Fibroblast of the aortic adventitia (primary cell): ENCODE measurements around the gene SLC26A4. TPM values are rescaled to one million over a fixed set of nuclear protein-coding genes. Genes with fewer than 3 reads are reported as not detected.
"Not testable (repeated sequence)": the region's sequence is repeated elsewhere in the genome, so short reads cannot be mapped to it uniquely, and the experiment has no call there.

Experiments
- DNase-seq: peaks from one replicate; pipeline ENCODE4 v3.0.0-alpha.2; 2010; ENCODE audit warnings: low read depth
- H3K4me3 ChIP-seq: 2 replicates; pipeline ENCODE4 v1.5.1; 2011; ENCODE audit warnings: low read depth, mild to moderate bottlenecking, control low read depth, low read length, moderate library complexity
- total RNA-seq: library from RNA; depleted of rRNA; stranded (reverse); fragments of >200 nt; gene quantifications from 2 replicates; pipeline ENCODE4 v1.2.3, GENCODE V29; 2012; ENCODE audit warnings: low replicate concordance
- TF ChIP-seq, protein P1 (sequence below): IDR thresholded peaks from 2 replicates; pipeline ENCODE4 v1.5.1; 2011; ENCODE audit warnings: mild to moderate bottlenecking, low read length, control low read depth, inconsistent platforms; ENCODE audit not compliant: insufficient read depth

The SLC26A4 gene
- total RNA-seq, 1 donor = 1.8 TPM

- TF ChIP-seq, protein P1, sequence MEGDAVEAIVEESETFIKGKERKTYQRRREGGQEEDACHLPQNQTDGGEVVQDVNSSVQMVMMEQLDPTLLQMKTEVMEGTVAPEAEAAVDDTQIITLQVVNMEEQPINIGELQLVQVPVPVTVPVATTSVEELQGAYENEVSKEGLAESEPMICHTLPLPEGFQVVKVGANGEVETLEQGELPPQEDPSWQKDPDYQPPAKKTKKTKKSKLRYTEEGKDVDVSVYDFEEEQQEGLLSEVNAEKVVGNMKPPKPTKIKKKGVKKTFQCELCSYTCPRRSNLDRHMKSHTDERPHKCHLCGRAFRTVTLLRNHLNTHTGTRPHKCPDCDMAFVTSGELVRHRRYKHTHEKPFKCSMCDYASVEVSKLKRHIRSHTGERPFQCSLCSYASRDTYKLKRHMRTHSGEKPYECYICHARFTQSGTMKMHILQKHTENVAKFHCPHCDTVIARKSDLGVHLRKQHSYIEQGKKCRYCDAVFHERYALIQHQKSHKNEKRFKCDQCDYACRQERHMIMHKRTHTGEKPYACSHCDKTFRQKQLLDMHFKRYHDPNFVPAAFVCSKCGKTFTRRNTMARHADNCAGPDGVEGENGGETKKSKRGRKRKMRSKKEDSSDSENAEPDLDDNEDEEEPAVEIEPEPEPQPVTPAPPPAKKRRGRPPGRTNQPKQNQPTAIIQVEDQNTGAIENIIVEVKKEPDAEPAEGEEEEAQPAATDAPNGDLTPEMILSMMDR = no peak
- DNase-seq = no peak
- no peak overlapping the region for H3K4me3 ChIP-seq
These were observed 22.0 kb upstream of the SLC26A4 start for GRCh38 chr7:107638594-107638993.

GRCh38 chr7:107639070-107639469 is 21.6 kb upstream of the SLC26A4 start:
- not testable (repeated sequence) for DNase-seq, H3K4me3 ChIP-seq

- no peak overlapping the region for H3K4me3 ChIP-seq
- TF ChIP-seq, protein P1 = no peak
- no peak for DNase-seq
These were observed 19.0 kb upstream of the SLC26A4 start for GRCh38 chr7:107641676-107642075.

DNA sequence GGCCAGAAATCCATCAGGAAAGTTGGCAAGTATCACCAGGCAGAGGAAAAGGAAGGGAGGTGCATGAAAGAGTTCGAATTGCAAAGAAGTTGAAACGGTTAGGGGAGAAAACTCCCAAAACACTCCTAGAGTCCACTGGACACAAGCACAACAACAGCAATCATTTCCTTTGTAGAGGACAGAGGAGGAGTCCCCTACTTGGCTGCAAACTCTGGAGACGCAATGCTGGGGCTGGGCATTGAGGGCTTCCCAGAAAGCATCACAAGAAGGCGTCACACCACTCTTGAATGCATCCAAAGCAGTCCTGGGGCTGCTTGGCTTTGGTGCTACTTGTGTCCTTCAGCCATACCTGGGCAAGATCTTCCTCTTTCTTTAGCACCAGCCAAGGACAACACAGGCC is 18.1 kb upstream of the SLC26A4 start:
- TF ChIP-seq, protein P1 = no peak
- H3K4me3 ChIP-seq = no peak overlapping the region
- no peak for DNase-seq

- DNase-seq = peak; percentile 64
- TF ChIP-seq, protein P1 = peak; percentile 46
These were observed 17.2 kb upstream of the SLC26A4 start for GRCh38 chr7:107643407-107643806.

GRCh38 chr7:107643938-107644308 is 16.7 kb upstream of the SLC26A4 start:
- DNase-seq = no peak
- H3K4me3 ChIP-seq = no peak overlapping the region
- TF ChIP-seq, protein P1 = no peak

More at GRCh38 chr7:107643407-107643806, 17.2 kb upstream of the SLC26A4 start:
- no peak overlapping the region for H3K4me3 ChIP-seq

DNA sequence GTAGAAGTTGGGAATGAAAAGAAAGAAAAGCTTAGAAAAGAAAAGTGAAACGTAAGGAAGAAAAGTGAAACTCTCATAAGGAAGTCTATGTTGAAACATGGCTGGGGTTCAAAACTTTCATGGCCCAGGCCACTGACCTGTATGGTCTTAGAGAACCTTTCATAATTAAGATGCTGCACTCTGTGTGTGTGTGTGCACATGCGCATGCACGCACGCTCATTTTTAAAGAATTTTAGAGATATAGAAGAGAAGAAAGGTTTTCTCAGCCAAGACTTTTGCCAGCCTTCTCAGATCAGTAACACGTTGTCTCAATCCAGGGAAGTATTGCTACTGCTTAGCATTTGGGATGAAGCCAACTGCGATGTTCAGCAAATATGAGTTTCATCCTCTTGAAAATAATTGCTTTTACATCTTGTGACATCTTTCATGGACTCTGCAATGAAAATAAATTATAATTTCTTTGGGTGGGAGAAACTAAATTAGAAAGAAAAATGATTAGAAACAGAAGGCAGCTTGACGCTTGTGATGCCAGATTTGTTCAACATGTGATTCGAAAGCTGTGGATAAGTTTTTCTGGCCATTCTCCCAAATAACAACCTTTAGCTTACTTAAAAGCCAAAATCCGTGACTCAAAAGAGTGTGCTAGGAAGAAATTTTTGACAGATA is 16.2 kb upstream of the SLC26A4 start:
- TF ChIP-seq, protein P1 = no peak
- no peak overlapping the region for H3K4me3 ChIP-seq
- DNase-seq = peak; percentile 86
